ENCODE results near the gene FBXW12.

Gene FBXW12

DNA sequence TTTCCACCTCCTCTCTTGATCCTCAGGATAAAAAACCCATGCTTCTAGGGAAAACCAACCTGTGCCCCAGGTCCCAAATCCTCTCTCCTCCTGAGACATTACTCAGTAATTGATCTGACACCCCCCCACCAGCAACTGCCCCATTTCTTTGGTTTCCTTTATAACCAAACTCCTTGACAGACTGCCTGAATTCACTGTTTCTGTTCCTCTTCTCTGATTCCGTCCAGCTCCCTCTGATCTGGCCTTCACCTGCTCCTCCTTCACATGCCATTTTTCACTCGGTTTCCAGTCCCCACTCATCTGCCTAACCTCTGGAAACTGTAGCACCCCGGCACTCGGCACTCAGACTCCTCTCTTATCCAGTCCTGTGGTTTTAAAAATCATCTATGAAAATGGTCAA is 65.8 kb downstream of the FBXW12 start:
- DNase-seq, result no peak

DNA sequence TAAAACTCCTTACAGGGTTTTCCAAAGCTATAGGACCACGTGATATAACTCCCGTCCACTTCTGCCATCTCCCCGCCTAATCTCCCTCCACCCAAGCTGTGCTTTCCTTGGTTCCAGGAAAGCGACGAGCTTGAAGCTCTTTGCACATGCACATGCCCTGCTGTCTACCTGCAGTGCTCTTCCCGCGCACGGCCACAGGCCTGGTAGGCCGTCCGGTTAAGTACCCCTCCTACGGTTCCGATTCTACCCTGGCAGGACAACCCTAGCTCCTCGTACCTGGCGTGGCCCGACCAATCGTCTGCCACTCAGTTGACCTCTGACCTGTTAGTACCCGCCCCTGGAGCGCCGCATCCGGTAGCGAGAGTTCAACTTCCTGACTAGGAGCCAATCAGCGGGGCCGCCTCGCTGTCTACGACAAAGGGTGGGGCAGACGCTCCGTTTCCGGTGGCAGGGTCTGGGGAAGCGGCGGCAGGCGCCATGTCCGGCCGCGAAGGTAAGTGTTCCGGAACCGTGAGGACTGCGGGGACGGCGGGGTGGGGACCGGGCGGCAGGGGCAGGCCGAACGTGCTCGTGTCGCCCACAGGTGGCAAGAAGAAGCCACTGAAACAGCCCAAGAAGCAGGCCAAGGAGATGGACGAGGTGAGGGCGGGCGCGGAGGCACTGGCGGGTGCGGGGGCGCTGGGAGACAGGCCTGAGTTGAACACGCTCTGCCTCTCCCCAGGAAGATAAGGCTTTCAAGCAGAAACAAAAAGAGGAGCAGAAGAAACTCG is 68.0 kb downstream of the FBXW12 start, which contains the start of the genes CCDC51 and TMA7:
Gene CCDC51, minus strand, starts transcription at position 300 of the 770 bp plus-strand sequence. CDS start 4,991 bp downstream, outside the sequence.
Gene TMA7, plus strand, starts transcription at position 438 of the 770 bp plus-strand sequence. Its CDS starts 40 bp downstream, at position 478.
- peak; percentile 97 for DNase-seq

DNA sequence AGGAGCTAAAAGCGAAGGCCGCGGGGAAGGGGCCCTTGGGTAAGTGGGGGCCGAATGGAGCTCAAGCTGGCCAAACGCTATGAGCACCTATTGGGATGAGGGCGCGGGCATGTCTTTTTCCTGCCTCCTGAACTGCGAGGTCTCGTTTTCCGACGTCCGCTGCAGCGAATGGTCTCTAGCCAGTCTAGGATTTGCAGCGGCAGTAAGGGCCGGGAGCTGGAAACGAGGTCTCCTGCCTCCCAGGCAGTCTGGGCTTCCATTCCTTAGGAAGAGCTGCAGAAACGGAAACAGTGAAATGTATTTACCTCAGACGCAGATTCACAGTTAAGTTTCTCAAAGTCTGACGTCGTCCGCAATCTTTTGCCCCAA is 68.6 kb downstream of the FBXW12 start:
- no peak for DNase-seq

DNA sequence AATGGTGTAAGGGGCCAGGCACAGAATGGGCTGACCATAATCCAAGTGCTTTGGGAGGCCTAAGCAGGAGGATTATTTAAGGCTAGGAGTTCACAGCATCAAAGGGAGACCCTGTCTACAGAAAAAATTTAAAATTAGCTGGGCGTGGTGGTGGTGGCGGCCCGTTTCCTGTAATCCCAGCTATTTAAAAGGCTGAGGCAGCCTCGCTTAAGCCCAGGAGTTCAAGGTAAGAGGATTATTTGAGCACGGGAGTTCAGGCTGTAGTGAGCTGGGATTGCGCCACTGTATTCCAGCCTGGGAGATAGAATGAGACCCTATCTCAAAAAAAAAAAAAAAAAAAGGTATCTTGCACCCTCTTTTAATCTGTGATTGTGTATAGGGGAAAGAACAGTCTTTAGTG is 69.9 kb downstream of the FBXW12 start:
- DNase-seq, result no peak

All from NCI-H226 (cell line).